ENCODE data around the gene PTPN12. TPM values are rescaled to one million over a fixed set of nuclear protein-coding genes. Genes with fewer than 3 reads are reported as not detected.
"Not testable (repeated sequence)": the region's sequence is repeated elsewhere in the genome, so short reads cannot be mapped to it uniquely, and the experiment has no call there.

The PTPN12 gene
- polyA plus RNA-seq, 3 donors = 74.2 to 97.4 (median 85.4) TPM

- DNase-seq = peak; percentile 96
These were observed 521 bp upstream of the PTPN12 start for GRCh38 chr7:77536413-77537135.

GRCh38 chr7:77537778-77538280 is 734 bp downstream of the PTPN12 start:
- DNase-seq = peak; percentile 55

GRCh38 chr7:77538281-77539212 is 1.5 kb downstream of the PTPN12 start:
- DNase-seq = peak; percentile 83

- DNase-seq = no peak
These were observed 3.3 kb downstream of the PTPN12 start for GRCh38 chr7:77540402-77540822.

- not testable (repeated sequence) for DNase-seq
These were observed 3.9 kb downstream of the PTPN12 start for GRCh38 chr7:77540993-77541392.

- DNase-seq = no peak
These were observed 5.3 kb downstream of the PTPN12 start for GRCh38 chr7:77542409-77542808.

- no peak for DNase-seq
These were observed 5.8 kb downstream of the PTPN12 start for GRCh38 chr7:77542895-77543294.

- no peak for DNase-seq
These were observed 6.8 kb downstream of the PTPN12 start for GRCh38 chr7:77543910-77544309.

GRCh38 chr7:77544518-77544917 is 7.4 kb downstream of the PTPN12 start:
- DNase-seq = no peak

- DNase-seq = no peak
These were observed 11.1 kb downstream of the PTPN12 start for GRCh38 chr7:77548206-77548605.

GRCh38 chr7:77549106-77549870 is 12.2 kb downstream of the PTPN12 start:
- no peak for DNase-seq

- DNase-seq = no peak
These were observed 13.5 kb downstream of the PTPN12 start for GRCh38 chr7:77550586-77550985.

GRCh38 chr7:77553123-77553522 is 16.0 kb downstream of the PTPN12 start:
- DNase-seq = no peak

GRCh38 chr7:77558284-77558967 is 21.3 kb downstream of the PTPN12 start:
- DNase-seq = no peak

GRCh38 chr7:77561352-77561751 is 24.3 kb downstream of the PTPN12 start:
- DNase-seq = no peak

GRCh38 chr7:77563275-77563674 is 26.2 kb downstream of the PTPN12 start:
- no peak for DNase-seq

- DNase-seq = no peak
These were observed 28.8 kb downstream of the PTPN12 start for GRCh38 chr7:77565917-77566316.

- DNase-seq = no peak
These were observed 29.3 kb downstream of the PTPN12 start for GRCh38 chr7:77566421-77566820.

GRCh38 chr7:77569514-77570232 is 32.6 kb downstream of the PTPN12 start:
- no peak for DNase-seq

GRCh38 chr7:77570330-77571011 is 33.4 kb downstream of the PTPN12 start:
- no peak for DNase-seq
